NCI-H2081 treated with DMSO at 0.1 percent for 48 hours (cell line): ENCODE measurements around the gene MAPK1IP1L.
"Not testable (repeated sequence)": the region's sequence is repeated elsewhere in the genome, so short reads cannot be mapped to it uniquely, and the experiment has no call there.

Experiments used
- DNase-seq: peaks from one replicate; lab custom pipeline; 2025; lab: John Stamatoyannopoulos, UW

MAPK1IP1L gene

GRCh38 chr14:55054098-55054497 lies 2.7 kb downstream of the MAPK1IP1L start:
- no peak for DNase-seq

- DNase-seq: no peak
Measured at GRCh38 chr14:55057919-55058318, 6.5 kb downstream of the MAPK1IP1L start.

GRCh38 chr14:55059333-55059732 lies 7.9 kb downstream of the MAPK1IP1L start:
- no peak for DNase-seq

- no peak for DNase-seq
Measured at GRCh38 chr14:55062517-55063351, 11.3 kb downstream of the MAPK1IP1L start.

- DNase-seq: not testable (repeated sequence)
Measured at GRCh38 chr14:55064896-55065295, 13.4 kb downstream of the MAPK1IP1L start.

GRCh38 chr14:55065411-55065810 lies 14.0 kb downstream of the MAPK1IP1L start:
- no peak for DNase-seq

- DNase-seq: no peak
Measured at GRCh38 chr14:55066223-55066622, 14.8 kb downstream of the MAPK1IP1L start.

- no peak for DNase-seq
Measured at GRCh38 chr14:55070981-55071411, 19.5 kb downstream of the MAPK1IP1L start.

- DNase-seq: no peak
Measured at GRCh38 chr14:55071870-55072640, 20.6 kb downstream of the MAPK1IP1L start.

- DNase-seq: no peak
Measured at GRCh38 chr14:55073856-55074255, 22.4 kb downstream of the MAPK1IP1L start.

GRCh38 chr14:55074662-55075061 lies 23.2 kb downstream of the MAPK1IP1L start:
- no peak for DNase-seq

GRCh38 chr14:55075628-55076175 lies 24.3 kb downstream of the MAPK1IP1L start:
- no peak for DNase-seq

GRCh38 chr14:55077170-55078151 lies 26.0 kb downstream of the MAPK1IP1L start:
- DNase-seq: no peak

- DNase-seq: not testable (repeated sequence)
Measured at GRCh38 chr14:55079961-55080360, 28.5 kb downstream of the MAPK1IP1L start.

GRCh38 chr14:55084401-55085059 lies 33.1 kb downstream of the MAPK1IP1L start:
- no peak for DNase-seq

GRCh38 chr14:55085060-55085660 lies 33.7 kb downstream of the MAPK1IP1L start:
- DNase-seq: no peak

GRCh38 chr14:55086938-55087337 lies 35.5 kb downstream of the MAPK1IP1L start:
- DNase-seq: no peak

GRCh38 chr14:55088356-55088755 lies 36.9 kb downstream of the MAPK1IP1L start:
- DNase-seq: no peak

- DNase-seq: no peak
Measured at GRCh38 chr14:55092341-55092740, 40.9 kb downstream of the MAPK1IP1L start.

GRCh38 chr14:55094292-55095157 lies 43.1 kb downstream of the MAPK1IP1L start:
- no peak for DNase-seq
